Tibial nerve (tissue), 4 donors: ENCODE measurements around the gene CDH18. TPM values are rescaled to one million over a fixed set of nuclear protein-coding genes. Genes with fewer than 3 reads are reported as not detected.

Source experiments
- DNase-seq, 2 donors: peaks; one replicate each; pipeline ENCODE4 v3.0.0-alpha.2; 2019; ENCODE audit warnings: low spot score in 2 of 2
- H3K27ac ChIP-seq, 4 donors: fragments of 200-600 bp; sonication (generic) in 3 of 4; one replicate each; pipeline ENCODE4 v1.5.1; 2017 to 2019; ENCODE audit warnings: mild to moderate bottlenecking in 1 of 4
- H3K27me3 ChIP-seq, 2 donors: fragments of 200-600 bp; sonication (generic) in 1 of 2; one replicate each; pipeline versions ENCODE4 v1.5.1 to v1.6.0; 2017 to 2019
- H3K36me3 ChIP-seq, 3 donors: fragments of 200-600 bp; sonication (generic); one replicate each; pipeline ENCODE4 v1.5.1; 2018 to 2019
- H3K4me1 ChIP-seq, 4 donors: fragments of 200-600 bp; sonication (generic) in 3 of 4; one replicate each; pipeline ENCODE4 v1.5.1; 2017 to 2019
- H3K4me3 ChIP-seq, 4 donors: fragments of 200-600 bp; sonication (generic) in 3 of 4; one replicate each; pipeline ENCODE4 v1.5.1; 2017 to 2019; ENCODE audit warnings: mild to moderate bottlenecking in 1 of 4, moderate library complexity in 1 of 4
- H3K9me3 ChIP-seq, 4 donors: fragments of 200-600 bp; sonication (generic) in 3 of 4; one replicate each; pipeline ENCODE4 v1.5.1; 2017 to 2019
- EP300 ChIP-seq, 2 donors: sonication (generic); formaldehyde crosslinking; IDR thresholded peaks; one replicate each; pipeline ENCODE4 v1.6.1; 2017; ENCODE audit warnings: antibody characterized with exemption in 2 of 2, mild to moderate bottlenecking in 1 of 2
- POLR2A ChIP-seq, 2 donors: fragments of 450-650 bp; IDR thresholded peaks; one replicate each; pipeline ENCODE4 v1.6.1; 2017; ENCODE audit warnings: antibody characterized with exemption in 2 of 2, mild to moderate bottlenecking in 2 of 2, moderate library complexity in 2 of 2
- WGBS, 2 donors: methylation state at CpG; one replicate each; pipeline ENCODE4 v1.1.5; 2018; 5-methylcytosine and 5-hydroxymethylcytosine counted together
- total RNA-seq, 4 donors: library from RNA; depleted of rRNA; stranded (reverse); fragments of >200 nt; gene quantifications; one replicate each; pipeline ENCODE4 v1.1.0, GENCODE V29; 2016
- TF ChIP-seq, protein P1 (sequence below), 5 experiments: fragments of 200-600 bp in 3 of 5; fragments of 450-650 bp in 2 of 5; sonication (generic) in 3 of 5; IDR thresholded peaks; one replicate each; pipeline ENCODE4 v1.5.1; 2016 to 2019; ENCODE audit warnings: antibody characterized with exemption in 5 of 5, mild to moderate bottlenecking in 3 of 5, moderate library complexity in 2 of 5

The CDH18 gene
- total RNA-seq, 4 donors from 2014 or later, result not detected

GRCh38 chr5:19975795-19976194 is 12.2 kb downstream of the CDH18 start:
- Histone ChIP-seq H3K4me3 (no peak overlapping the region), H3K4me1 (no peaks in the 10 kb centered on the region), H3K9me3 (no peaks in the 10 kb centered on the region), H3K36me3 (no peaks in the 10 kb centered on the region), H3K27me3 (no peaks in the 10 kb centered on the region), H3K27ac (no peak overlapping the region)
- TF ChIP-seq, protein P1, sequence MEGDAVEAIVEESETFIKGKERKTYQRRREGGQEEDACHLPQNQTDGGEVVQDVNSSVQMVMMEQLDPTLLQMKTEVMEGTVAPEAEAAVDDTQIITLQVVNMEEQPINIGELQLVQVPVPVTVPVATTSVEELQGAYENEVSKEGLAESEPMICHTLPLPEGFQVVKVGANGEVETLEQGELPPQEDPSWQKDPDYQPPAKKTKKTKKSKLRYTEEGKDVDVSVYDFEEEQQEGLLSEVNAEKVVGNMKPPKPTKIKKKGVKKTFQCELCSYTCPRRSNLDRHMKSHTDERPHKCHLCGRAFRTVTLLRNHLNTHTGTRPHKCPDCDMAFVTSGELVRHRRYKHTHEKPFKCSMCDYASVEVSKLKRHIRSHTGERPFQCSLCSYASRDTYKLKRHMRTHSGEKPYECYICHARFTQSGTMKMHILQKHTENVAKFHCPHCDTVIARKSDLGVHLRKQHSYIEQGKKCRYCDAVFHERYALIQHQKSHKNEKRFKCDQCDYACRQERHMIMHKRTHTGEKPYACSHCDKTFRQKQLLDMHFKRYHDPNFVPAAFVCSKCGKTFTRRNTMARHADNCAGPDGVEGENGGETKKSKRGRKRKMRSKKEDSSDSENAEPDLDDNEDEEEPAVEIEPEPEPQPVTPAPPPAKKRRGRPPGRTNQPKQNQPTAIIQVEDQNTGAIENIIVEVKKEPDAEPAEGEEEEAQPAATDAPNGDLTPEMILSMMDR (IDR thresholded peaks at IDR 0.05), result no peak
- TF ChIP-seq POLR2A (IDR thresholded peaks at IDR 0.05) (no peak), EP300 (IDR thresholded peaks at IDR 0.05) (no peak)
- 79 to 83% methylated on average over 4 of the region's 4 CpGs for WGBS, 2 donors
- DNase-seq, result no peak

DNA sequence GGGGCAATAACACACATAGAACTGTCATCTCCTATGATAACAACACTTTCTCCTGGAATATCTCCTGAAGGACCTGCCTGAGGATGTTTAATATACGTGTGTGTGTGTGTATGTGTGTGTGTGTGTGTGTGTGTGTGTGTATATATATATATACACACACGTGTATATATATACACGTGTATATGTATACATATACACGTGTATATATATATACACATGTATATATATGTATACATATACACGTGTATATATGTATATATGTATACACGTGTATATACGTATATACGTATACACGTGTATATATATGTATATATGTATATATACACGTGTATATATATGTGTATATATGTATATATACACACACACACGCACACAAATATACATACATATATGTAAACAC is 27.5 kb downstream of the CDH18 start:
- DNase-seq, result no peak
- Histone ChIP-seq H3K27me3 (no peaks in the 10 kb centered on the region), H3K27ac (no peak overlapping the region), H3K4me3 (no peak overlapping the region), H3K4me1 (no peaks in the 10 kb centered on the region), H3K36me3 (no peaks in the 10 kb centered on the region), H3K9me3 (no peaks in the 10 kb centered on the region)
- 85 to 86% methylated on average over 11 of the region's 11 CpGs for WGBS, 2 donors
- TF ChIP-seq POLR2A (IDR thresholded peaks at IDR 0.05), result no peak
- TF ChIP-seq, protein P1 (IDR thresholded peaks at IDR 0.05), result no peak
- TF ChIP-seq EP300 (IDR thresholded peaks at IDR 0.05), result no peak

DNA sequence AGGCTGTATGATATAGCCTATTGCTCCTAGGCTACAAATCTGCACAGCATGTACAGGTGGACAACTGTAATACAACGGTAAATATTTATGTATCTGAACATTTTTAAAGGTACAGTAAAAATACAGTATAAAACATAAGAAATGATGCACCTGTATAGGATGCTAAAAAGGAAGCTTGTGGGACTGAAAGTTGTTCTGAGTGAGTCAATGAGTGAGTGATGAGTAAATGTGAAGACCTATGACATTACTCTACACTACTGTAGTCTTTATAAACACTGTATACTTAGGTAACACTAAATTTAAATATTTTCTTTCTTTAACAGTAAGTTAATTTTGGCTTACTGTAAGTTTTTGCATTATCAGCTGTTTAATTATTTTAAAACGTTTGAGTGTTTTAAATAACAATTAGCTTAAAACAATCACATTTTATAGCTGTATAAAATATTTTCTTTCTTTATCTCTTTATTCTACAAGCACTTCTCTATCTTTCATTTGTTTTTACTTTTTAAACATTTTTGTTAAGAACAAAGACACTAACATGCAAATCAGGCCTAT is 28.1 kb downstream of the CDH18 start:
- no peak overlapping the region for H3K4me3 ChIP-seq
- no peaks in the 10 kb centered on the region for H3K36me3 ChIP-seq
- no peaks in the 10 kb centered on the region for H3K9me3 ChIP-seq
- DNase-seq, result no peak
- WGBS, 2 donors, result 72% methylated on average over 2 of the region's 2 CpGs
- H3K27ac ChIP-seq, result no peak overlapping the region
- no peaks in the 10 kb centered on the region for H3K27me3 ChIP-seq
- no peak for TF ChIP-seq POLR2A (IDR thresholded peaks at IDR 0.05)
- TF ChIP-seq, protein P1 (IDR thresholded peaks at IDR 0.05), result no peak
- TF ChIP-seq EP300 (IDR thresholded peaks at IDR 0.05), result no peak
- H3K4me1 ChIP-seq, result no peaks in the 10 kb centered on the region

DNA sequence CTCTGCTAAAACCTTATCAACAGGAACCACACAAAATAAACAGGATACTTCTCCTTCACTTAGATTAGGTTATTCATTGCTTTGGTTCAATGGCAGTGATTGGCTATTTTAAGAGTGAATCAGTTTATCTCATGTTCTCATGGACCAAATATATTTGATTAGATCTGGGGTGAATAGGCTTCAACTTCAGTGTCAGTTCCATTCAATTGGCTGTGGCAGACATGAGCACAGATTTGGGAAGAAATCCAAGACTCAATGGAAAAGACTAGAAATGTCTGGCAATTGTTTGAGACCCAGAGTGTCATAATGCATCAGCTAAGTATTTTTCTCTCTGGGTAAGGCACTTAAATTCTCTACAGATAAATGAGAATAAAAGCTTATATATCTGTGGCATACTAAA is 37.1 kb downstream of the CDH18 start:
- no peaks in the 10 kb centered on the region for H3K4me1 ChIP-seq
- H3K9me3 ChIP-seq, result no peaks in the 10 kb centered on the region
- TF ChIP-seq, protein P1 (IDR thresholded peaks at IDR 0.05), result no peak
- TF ChIP-seq POLR2A (IDR thresholded peaks at IDR 0.05) (no peak), EP300 (IDR thresholded peaks at IDR 0.05) (no peak)
- no peaks in the 10 kb centered on the region for H3K36me3 ChIP-seq
- DNase-seq, result no peak
- H3K27ac ChIP-seq, result no peak overlapping the region
- no peak overlapping the region for H3K4me3 ChIP-seq
- H3K27me3 ChIP-seq, result no peaks in the 10 kb centered on the region

GRCh38 chr5:19940192-19940591 is 47.8 kb downstream of the CDH18 start:
- Histone ChIP-seq H3K9me3 (no peaks in the 10 kb centered on the region), H3K27me3 (no peaks in the 10 kb centered on the region), H3K27ac (no peak overlapping the region), H3K4me1 (no peaks in the 10 kb centered on the region), H3K4me3 (no peak overlapping the region), H3K36me3 (no peaks in the 10 kb centered on the region)
- WGBS, 2 donors, result 79 to 89% methylated on average over 1 of the region's 1 CpG
- no peak for DNase-seq
- TF ChIP-seq, protein P1 (IDR thresholded peaks at IDR 0.05), result no peak
- TF ChIP-seq POLR2A (IDR thresholded peaks at IDR 0.05), result no peak
- TF ChIP-seq EP300 (IDR thresholded peaks at IDR 0.05), result no peak
